Right renal pelvis (tissue), 4 donors: ENCODE results near the gene ADARB2. TPM values are rescaled to one million over a fixed set of nuclear protein-coding genes. Genes with fewer than 3 reads are reported as not detected.

Experiments
- DNase-seq, 4 donors: peaks; one replicate each; pipeline ENCODE4 v3.0.0-alpha.2; 2013; ENCODE audit warnings: low read depth in 4 of 4, low spot score in 3 of 4, missing footprints in 1 of 4
- polyA plus RNA-seq, 4 donors: library from polyadenylated mRNA; unstranded; fragments of 120-200 nt; gene quantifications; one replicate each; pipeline ENCODE4 v1.2.1, GENCODE V29; 2013; ENCODE audit not compliant: insufficient read length in 4 of 4

The ADARB2 gene
- polyA plus RNA-seq, 4 donors, result 0.90 to 1.8 (median 1.4) TPM

- no peak for DNase-seq
These were observed 50.1 kb downstream of the ADARB2 start for GRCh38 chr10:1687190-1687589.

GRCh38 chr10:1686491-1686749 is 50.9 kb downstream of the ADARB2 start:
- no peak for DNase-seq

GRCh38 chr10:1685699-1686490 is 51.4 kb downstream of the ADARB2 start:
- DNase-seq, result peak in 3 of 4 donors; percentile 25 to 39 (median 33)

- no peak for DNase-seq
These were observed 52.3 kb downstream of the ADARB2 start for GRCh38 chr10:1684991-1685390.

DNA sequence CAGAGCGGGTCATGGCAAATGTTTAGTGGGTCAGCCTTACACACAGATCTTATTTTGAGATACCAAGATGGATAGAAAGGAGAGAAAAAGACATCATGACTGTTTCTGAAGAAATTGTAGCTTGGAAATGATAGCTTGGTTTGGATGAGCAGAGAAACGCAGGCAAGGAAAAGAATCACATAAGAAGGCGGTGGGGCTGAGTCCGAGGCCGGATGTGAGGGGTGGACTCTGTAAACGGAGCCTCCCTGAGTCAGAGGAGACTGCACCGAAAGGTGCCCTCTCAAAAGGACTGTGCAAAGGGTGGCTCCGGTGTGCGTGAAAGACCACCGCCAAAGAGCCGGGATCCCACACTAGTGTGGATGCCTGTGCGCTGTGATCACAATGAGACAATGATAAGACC is 53.7 kb downstream of the ADARB2 start:
- no peak for DNase-seq

DNA sequence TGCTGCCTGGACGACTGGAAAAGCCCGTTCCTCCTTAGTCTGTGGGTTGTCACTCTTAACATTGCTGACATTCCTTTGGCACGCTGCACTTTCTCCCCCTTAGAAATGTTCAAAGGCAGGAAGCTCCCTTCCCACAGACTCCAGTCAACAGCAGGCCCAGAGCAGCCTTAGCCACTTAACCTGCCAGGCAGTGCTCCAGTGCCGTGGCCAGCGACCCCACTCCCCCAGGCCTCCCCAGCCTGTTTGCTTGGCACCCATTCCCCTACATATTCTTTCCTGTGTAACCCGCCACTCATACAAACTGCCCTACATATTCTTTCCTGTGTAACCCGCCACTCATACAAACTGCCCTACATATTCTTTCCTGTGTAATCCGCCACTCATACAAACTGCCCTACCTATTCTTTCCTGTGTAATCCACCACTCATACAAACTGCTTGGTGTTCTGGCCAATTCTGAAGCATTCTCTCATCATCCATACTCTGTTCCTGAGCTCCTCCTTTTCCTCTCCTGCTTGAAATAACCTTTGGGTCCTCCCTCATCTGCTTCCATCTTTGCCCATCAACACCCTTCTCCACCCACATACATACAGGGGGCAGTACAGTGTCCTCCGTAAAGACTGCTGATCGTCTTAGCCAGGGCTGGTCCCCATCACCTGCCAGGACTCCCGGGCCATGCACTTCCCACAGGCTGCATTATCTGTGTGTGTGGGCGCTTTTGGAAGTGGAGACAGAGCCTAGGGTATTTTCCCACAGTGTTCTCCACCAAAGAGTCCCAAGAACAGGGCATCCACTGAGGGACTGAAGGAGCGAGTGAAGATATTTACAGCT is 57.3 kb downstream of the ADARB2 start:
- no peak for DNase-seq

- no peak for DNase-seq
These were observed 59.2 kb downstream of the ADARB2 start for GRCh38 chr10:1678084-1678483.

- DNase-seq, result no peak
These were observed 59.9 kb downstream of the ADARB2 start for GRCh38 chr10:1677307-1677939.

- no peak for DNase-seq
These were observed 62.8 kb downstream of the ADARB2 start for GRCh38 chr10:1674501-1674900.

DNA sequence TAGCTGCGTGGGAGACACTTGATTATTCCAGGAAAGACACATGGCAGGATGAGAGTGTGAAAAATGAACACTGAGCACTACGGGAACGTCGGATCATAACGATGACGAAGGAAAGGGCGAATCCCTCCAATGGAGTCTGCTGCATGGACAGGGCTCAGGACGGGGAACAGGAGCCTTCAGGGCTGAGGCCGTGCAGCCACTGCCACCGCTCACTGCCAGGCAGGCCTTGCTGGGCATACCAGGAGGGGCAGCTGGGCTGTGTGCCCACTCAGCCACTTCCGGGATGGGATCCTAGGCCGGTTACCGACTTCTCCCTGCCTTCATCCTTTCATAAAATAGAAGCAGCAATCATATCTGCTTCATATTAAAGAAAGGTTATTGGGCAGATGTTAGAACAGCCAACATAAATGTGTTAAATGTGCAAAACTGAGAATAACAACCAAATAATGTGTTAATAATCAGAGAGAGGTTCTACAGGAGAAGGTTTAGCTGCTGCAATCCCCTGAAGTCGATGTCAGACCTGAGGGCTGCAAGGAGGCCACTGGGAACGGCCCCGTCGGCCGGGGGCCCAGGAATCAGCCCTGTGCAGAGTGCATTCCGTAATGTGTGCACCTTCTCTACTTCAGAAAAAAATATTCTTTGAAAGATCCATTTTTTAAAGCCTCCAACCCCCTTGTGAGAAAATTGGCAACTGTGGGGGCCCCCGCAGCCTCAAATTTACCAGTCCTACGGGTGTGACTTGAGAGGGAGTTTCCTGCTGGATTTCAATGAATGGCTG is 63.6 kb downstream of the ADARB2 start:
- no peak for DNase-seq

- DNase-seq, result no peak
These were observed 65.1 kb downstream of the ADARB2 start for GRCh38 chr10:1672001-1672781.

DNA sequence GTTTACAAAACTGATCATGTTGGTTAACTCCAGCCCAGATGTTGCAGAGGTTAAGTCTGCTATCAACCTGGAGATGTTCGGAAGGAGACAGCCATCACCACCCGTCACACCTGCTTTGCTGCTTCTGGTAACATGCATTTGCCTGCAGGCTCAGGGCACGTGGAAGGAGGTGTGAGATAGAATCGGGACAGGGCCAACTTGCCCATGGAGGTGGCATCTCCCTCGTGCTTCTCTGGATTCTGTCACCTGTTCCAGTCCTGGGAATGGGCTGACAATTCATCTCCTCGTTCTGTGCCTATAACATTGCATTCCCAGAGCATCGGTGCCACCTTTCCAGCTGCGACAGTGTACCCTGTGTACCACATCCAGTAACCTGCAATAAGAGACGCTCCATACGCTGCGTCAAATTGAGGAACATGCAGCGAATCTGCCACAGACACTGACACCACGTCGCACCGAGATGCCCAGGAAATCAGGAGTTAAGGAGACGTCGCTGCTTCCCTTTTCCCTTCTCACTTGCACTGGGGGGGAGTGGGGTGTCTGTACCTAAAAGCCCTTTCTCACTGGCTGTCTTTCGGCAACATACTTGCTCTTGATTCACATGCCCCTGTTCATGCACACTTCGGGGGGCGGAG is 65.8 kb downstream of the ADARB2 start:
- DNase-seq, result no peak

DNA sequence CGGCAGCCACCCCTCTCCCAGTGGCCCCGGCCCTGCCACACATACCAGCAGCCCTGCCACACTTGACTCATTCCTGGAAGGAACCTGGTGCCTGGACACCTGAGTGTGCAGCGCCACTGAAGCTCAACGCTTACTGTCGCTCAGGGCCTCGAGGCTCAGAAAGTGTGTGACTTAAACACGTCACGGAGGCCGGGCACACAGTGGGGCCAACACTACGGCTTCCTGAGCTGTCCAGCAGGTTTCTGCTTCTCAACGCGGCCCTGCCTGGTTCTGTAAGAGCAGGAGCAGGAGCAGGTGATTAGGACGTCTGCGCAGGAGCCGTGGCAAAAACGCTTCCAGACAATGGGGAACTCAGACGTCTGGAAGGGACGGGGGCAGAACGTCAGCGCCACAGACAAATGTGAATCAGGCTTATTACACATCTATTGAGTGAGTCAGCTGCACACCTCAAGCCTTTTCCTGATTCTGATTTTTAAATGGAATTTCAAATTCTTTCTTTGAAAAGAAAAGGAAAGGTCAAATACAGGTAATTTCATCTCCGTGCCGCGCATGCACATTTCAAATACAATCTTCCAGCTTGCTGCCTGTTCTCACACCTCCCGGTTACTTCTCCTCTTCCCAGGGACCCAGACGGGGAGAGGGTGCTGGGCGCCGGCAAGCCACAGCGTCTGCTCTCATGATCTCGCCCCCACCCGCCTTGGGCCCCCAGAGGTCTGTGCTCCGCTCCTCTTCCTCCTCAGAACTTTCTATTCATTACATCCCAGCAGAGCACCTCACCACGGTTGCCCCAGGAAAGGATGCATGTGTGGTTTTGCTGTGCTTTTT is 66.6 kb downstream of the ADARB2 start:
- no peak for DNase-seq

DNA sequence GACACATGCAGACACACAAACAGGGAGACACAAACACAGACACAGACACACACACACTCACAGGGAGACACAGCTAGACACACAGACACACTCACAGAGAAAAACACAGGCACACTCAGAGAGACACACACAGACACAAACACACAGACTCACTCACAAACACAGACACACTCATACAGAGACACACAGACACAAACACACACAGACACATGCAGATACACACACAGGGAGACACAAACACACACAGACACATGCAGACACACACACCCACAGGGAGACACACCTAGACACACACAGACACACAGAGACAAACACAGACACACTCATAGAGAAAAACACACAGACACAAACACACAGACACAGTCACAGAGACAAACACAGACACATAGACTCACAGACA is 67.9 kb downstream of the ADARB2 start:
- DNase-seq, result no peak

GRCh38 chr10:1668399-1668798 is 68.9 kb downstream of the ADARB2 start:
- no peak for DNase-seq

DNA sequence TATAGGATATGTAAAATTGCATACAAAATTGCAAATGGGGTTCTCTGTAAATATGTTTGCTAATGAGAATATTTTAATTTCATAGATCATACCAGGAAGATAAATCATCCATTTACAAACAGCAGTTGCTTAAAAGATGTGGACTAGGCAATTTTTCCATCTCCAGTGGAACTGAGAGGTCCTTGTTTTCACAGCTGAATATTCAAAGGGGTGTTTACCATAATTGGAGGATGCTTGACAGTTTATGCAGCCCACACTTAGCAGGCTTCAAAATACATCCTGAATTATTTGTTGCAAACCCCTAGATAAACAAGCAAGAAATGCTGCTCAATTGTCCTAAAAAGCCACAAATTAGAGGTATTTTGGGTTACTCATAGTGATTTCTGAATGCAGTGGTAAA is 69.9 kb downstream of the ADARB2 start:
- no peak for DNase-seq

DNA sequence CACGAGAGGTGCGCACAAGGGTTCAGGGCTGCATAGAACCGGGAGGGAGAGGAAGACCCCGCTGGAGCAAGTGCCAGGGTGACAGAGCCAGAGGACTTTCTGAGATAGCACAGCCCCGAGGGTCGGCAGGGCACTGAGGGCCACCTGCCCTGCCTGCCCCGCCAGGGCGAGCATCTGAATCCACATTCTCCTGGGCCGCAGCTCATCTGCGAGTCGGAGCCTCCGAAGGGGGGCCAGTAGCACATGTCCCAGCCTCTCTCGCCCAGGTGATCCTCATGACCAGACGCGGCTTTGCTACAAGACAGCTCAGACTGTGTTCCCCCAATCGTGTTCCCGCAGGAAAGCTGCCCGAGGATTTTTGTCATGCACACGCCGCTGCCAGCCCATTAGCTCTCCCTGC is 71.2 kb downstream of the ADARB2 start:
- DNase-seq, result no peak

GRCh38 chr10:1665681-1666080 is 71.6 kb downstream of the ADARB2 start:
- DNase-seq, result no peak
